HEK293 (cell line): ENCODE results near the gene RNF144B.

ENCODE experiments used
- CTCF ChIP-seq: fragments of 450-650 bp; formaldehyde crosslinking; IDR thresholded peaks from 2 replicates; pipeline ENCODE4 v1.5.1; 2016; ENCODE audit warnings: missing biosample characterization, missing genetic modification characterization
- PRDM10 ChIP-seq: fragments of 450-650 bp; formaldehyde crosslinking; IDR thresholded peaks from 2 replicates; pipeline ENCODE4 v1.5.1; 2016; ENCODE audit warnings: missing biosample characterization, missing genetic modification characterization
- ZBTB49 ChIP-seq: fragments of 450-650 bp; formaldehyde crosslinking; IDR thresholded peaks from 2 replicates; pipeline ENCODE4 v1.5.1; 2016; ENCODE audit warnings: missing biosample characterization, missing genetic modification characterization, low read depth
- ZBTB7A ChIP-seq: fragments of 450-650 bp; formaldehyde crosslinking; IDR thresholded peaks from 2 replicates; pipeline ENCODE4 v1.5.1; 2016; ENCODE audit warnings: low read depth, missing biosample characterization, missing genetic modification characterization
- ZNF514 ChIP-seq: fragments of 450-650 bp; formaldehyde crosslinking; IDR thresholded peaks from 2 replicates; pipeline ENCODE4 v1.5.1; 2016; ENCODE audit warnings: missing biosample characterization, missing genetic modification characterization
- ZNF600 ChIP-seq: fragments of 450-650 bp; formaldehyde crosslinking; IDR thresholded peaks from 2 replicates; pipeline ENCODE4 v1.5.1; 2016; ENCODE audit warnings: missing biosample characterization, missing genetic modification characterization
- TF ChIP-seq, protein P1 (sequence below): fragments of 450-650 bp; formaldehyde crosslinking; IDR thresholded peaks from 2 replicates; pipeline ENCODE4 v1.5.1; 2016; ENCODE audit warnings: missing biosample characterization, missing genetic modification characterization

GRCh38 chr6:18353251-18353650 lies 33.9 kb upstream of the RNF144B start:
- TF ChIP-seq PRDM10 (no peak), CTCF (tag by site-specific recombination) (no peak), ZBTB49 (tag by site-specific recombination) (no peak), ZBTB7A (tag by site-specific recombination) (no peak), ZNF514 (tag by site-specific recombination) (no peak), ZNF600 (tag by site-specific recombination) (no peak)
- TF ChIP-seq, protein P1, sequence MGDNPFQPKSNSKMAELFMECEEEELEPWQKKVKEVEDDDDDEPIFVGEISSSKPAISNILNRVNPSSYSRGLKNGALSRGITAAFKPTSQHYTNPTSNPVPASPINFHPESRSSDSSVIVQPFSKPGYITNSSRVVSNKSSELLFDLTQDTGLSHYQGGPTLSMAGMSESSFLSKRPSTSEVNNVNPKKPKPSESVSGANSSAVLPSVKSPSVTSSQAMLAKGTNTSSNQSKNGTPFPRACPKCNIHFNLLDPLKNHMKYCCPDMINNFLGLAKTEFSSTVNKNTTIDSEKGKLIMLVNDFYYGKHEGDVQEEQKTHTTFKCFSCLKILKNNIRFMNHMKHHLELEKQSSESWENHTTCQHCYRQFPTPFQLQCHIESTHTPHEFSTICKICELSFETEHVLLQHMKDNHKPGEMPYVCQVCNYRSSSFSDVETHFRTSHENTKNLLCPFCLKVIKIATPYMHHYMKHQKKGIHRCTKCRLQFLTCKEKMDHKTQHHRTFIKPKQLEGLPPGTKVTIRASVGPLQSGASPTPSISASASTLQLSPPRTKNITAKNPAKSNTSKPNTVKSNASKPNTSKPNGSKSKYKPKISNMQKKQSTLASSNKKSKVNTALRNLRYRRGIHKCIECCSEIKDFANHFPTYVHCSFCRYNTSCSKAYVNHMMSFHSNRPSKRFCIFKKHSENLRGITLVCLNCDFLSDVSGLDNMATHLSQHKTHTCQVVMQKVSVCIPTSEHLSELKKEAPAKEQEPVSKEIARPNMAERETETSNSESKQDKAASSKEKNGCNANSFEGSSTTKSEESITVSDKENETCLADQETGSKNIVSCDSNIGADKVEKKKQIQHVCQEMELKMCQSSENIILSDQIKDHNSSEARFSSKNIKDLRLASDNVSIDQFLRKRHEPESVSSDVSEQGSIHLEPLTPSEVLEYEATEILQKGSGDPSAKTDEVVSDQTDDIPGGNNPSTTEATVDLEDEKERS (tag by site-specific recombination) = no peak
